ENCODE measurements around the gene NNMT. TPM values are rescaled to one million over a fixed set of nuclear protein-coding genes. Genes with fewer than 3 reads are reported as not detected.

The NNMT gene
- total and polyA plus RNA-seq, 9 of the 15 experiments (the other 6 are each of a cell fraction or from before 2014, with no cell fraction given): 6.1 to 15.0 (median 11.2) TPM

- peak; percentile 56 for TF ChIP-seq MGA (IDR thresholded peaks at IDR 0.05)
- TF ChIP-seq XRCC5 (IDR thresholded peaks at IDR 0.05; ENCODE audit: low read depth, low read length): no peak
- no peak for TF ChIP-seq U2AF2 (optimal IDR thresholded peaks at IDR 0.05; ENCODE audit: low read depth, low read length)
- TF ChIP-seq PHB (CRISPR knock-in tag; IDR thresholded peaks at IDR 0.05): no peak
- no peak for TF ChIP-seq RBM15 (IDR thresholded peaks at IDR 0.05; ENCODE audit: insufficient read depth, low read length)
- no peak for TF ChIP-seq ZBTB49 (CRISPR knock-in tag; IDR thresholded peaks at IDR 0.05; ENCODE audit: borderline replicate concordance)
- TF ChIP-seq MEIS2 (IDR thresholded peaks at IDR 0.05; ENCODE audit: partially characterized antibody): no peak
- TF ChIP-seq CEBPB (tag; IDR thresholded peaks at IDR 0.05): no peak
- no peak for TF ChIP-seq THAP12 (CRISPR knock-in tag; IDR thresholded peaks at IDR 0.05)
- TF ChIP-seq E2F6 (IDR thresholded peaks at IDR 0.05; ENCODE audit: borderline replicate concordance in 1 of 2, extremely low read depth in 1 of 2, insufficient read depth in 1 of 2, insufficient read length in 1 of 2, low read depth in 1 of 2, low read length in 1 of 2, poor library complexity in 1 of 2, severe bottlenecking in 1 of 2): peak in 1 of 2 experiments; percentile 62
These were observed 46.8 kb downstream of the NNMT start (continued) for GRCh38 chr11:114343020-114343419.

Data from K562 (cell line).